Urothelium cell line (cell line): Measurements from ENCODE around the gene NIN.
A peak's percentile ranks its signal among the peaks of the same experiment; 100 is the strongest.

Experiments
- DNase-seq: peaks from one replicate; pipeline ENCODE4 v3.0.0; 2011; ENCODE audit warnings: low spot score, mixed read lengths
- FAIRE-seq: peaks from 2 replicates; lab custom pipeline; 2011; peaks lifted over from hg19 to GRCh38; lab: Jason Lieb, UNC

Gene NIN

GRCh38 chr14:50839048-50839447, 8.1 kb upstream of the NIN start:
- DNase-seq: peak; percentile 54
- FAIRE-seq: no peak

GRCh38 chr14:50837850-50838470, 7.0 kb upstream of the NIN start:
- FAIRE-seq (peak; percentile 13), DNase-seq (no peak)

DNA sequence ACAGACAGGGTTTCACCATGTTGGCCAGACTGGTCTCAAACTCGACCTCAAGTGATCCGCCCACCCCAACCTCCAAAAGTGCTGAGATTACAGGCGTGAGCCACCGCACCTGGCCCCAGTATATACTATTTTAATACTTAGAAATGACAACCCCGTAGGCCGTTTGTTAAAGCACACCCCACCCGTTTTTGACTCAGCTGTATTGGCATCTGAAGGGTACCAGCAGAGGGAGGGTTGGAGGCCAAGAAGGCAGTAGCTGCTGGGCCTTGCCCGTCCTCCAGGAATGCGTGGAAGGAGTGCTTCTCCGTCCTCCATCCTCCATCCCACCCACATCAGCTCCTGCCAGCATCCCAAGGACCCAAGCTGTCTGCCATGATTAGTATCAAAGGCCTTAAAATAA, 6.3 kb upstream of the NIN start:
- FAIRE-seq (peak; percentile 68), DNase-seq (no peak)

- peak; percentile 74 for FAIRE-seq
- no peak for DNase-seq
These were observed 5.6 kb upstream of the NIN start for GRCh38 chr14:50836515-50836914.

- DNase-seq: no peak
- FAIRE-seq: peak; percentile 44
These were observed 4.3 kb upstream of the NIN start for GRCh38 chr14:50835280-50835679.

GRCh38 chr14:50834802-50835276, 3.9 kb upstream of the NIN start:
- DNase-seq: no peak
- no peak for FAIRE-seq

DNA sequence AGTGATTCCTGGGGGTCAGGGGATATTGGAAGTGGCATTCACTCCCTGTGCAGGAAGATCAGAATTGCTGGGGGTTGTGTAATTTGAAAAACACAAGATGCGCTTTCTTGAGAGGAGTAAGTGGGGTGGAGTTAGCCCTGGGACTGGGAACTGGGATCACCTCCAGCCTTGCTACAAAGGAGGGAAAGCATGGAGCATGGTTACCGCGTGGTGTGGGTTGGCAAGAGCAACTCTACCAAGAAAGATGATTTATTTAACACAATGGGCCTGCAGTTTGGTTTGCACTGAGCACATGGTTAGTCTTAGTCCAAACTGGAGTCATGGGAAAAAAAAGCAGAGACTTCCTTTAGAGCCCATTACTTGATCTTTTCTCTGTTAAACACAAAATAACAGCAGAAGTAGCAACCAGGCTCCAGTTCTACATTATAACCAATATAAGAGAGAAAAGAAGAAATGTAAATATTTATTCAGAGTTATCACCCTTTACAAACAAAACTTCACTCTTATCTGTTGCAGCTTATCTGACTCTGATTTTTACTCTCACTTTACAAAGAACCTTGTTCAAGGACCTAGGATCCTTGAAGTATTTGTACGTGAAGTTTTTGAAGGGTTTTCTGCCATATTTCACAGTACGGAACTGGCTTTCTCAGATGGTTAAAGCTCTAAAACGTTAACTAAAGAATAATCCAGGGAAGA, 2.1 kb upstream of the NIN start:
- no peak for DNase-seq
- no peak for FAIRE-seq

DNA sequence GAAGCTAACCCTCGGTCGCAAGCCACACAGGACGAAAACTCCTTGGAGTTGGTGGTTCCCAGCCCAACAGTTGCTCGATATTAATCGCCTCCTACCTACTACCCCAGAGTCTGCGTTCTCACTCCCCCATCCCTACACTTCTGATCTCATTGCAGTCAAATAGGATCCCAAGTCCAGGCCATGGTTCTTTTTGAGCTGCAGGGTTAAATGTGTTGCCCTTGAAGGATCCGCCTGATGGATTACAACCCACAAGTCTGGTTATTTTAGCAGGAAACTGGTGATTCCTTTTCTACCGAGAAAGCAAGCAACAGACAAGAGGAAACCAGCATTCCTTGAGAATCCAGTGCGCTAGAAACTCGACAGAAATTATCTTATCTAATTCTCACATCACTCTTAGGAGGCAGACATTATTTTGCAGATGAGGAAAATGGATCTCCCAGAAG, 785 bp upstream of the NIN start:
- FAIRE-seq (no peak), DNase-seq (peak; percentile 54)

- DNase-seq (peak; percentile 75), FAIRE-seq (no peak)
These were observed 674 bp downstream of the NIN start for GRCh38 chr14:50830044-50830931.

- no peak for FAIRE-seq
- DNase-seq: no peak
These were observed 1.4 kb downstream of the NIN start for GRCh38 chr14:50829489-50830043.

DNA sequence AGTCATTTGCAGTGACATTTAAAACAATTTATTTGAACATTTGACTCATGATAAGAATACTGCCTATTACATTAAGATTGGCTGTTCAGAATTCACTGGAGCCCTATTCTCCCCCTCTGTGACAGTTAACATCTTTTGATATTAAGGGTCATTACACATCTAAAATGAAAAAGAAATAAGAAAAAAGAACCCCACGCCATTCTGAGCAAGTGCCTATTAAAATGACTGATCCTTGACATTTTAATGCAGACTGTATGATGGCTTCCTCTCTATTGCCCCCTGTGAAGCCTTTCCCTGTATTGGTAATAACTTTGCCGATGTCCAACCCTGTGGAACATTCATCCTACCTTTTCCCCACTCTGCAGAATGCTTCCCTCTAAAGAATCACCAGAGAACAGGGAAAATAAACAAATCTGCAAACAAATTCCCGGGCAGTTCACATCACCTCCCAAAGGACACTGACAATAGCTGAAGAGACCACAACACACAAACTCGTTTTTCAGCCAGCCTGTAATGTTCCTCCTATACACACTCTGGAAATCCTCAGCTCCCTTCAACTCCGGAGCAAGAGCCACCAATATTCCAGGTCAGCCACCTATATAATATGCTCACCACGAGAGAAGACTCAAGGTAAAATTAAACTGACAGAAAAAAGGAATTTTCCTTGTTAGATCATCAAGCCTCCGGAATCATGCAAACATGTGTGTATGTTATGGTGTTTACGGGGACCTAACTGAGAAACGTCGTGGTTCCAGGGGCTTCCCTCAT, 2.1 kb downstream of the NIN start:
- FAIRE-seq (no peak), DNase-seq (no peak)

GRCh38 chr14:50826681-50827080, 4.3 kb downstream of the NIN start:
- DNase-seq: no peak
- no peak for FAIRE-seq

DNA sequence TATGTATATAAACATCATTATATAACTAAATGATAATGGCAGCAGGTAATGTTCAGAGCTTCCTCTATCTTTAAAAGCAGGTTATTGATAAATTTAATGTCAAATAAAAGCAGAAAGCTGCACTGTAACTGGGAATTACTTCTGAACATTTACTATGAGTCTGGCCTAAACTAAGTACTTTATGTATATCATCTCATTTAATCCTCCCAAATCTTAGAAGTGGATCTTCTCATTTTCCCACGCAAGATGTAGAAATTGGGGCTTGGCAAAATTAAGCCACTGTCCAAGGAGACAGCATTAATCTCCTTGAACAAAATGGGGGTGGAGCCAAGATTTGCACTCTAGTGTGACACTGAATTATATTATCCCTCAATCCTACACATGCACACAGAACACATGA, 5.7 kb downstream of the NIN start:
- DNase-seq: no peak
- FAIRE-seq: no peak

DNA sequence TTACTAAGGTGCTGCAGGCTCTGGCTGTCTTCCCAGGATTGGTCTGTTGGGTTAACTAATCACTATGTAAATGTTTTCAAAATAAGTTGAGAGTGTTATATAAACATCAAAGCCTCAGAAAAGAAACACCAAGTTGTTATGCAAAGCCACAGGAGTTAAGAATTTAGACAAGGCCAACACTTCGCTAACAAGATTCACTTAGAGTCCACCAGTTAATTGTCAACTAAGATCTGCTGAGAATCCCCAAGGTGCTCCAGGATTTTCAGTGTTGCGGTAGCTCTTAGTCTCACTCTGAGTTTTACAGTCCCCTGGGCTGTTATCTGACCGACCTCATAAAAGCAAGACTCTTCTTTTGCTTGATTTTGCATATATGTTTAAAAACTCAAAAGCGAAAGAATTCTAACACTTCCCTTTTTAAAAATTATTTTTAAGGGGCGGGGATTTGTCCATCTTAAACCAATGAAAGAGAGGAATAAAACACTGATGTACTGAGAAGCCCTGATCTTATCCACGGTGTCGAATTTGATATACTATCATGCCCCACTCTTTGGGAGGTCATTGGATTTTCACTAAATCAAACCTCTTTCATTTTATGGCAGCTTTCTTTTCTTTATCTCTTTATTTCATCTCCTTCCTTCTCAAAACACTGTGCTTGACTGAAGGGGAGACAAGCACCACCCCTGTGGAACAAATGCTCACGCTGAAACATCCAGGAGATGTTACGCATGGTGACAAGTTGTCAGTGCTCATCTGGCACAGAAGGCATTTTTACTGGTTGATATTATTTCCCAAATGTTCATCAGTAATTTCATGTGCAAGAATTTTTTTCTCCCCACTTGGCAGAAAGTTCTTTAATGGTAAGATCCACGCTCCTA, 7.0 kb downstream of the NIN start:
- DNase-seq (no peak), FAIRE-seq (peak; percentile 30)

- DNase-seq (no peak), FAIRE-seq (no peak)
These were observed 7.8 kb downstream of the NIN start for GRCh38 chr14:50823051-50823761.

DNA sequence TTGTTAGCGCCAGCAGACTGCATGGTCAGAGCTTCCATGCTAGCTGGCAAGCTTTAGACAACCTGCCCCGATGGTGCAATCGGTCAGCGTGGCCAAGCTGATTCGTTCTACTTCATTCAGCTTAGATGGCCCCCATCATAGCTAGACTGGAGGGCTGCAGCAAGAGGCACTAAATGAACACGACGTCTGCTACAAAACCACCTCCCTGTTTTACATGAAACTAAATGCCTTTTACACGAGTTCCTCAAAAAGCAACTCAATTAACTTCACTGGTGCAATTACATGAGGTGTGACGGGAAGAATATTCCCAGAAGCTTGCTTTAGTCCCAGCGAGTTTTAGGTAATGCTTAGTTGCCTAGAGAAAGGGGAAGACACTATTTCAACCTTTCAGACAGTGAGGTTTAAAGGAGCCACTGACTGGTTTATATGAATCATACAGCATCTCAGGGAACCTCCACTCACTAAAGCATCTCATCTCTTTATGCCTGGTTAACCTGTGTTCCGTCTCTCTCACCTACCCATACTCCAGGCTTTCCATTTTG, 8.4 kb downstream of the NIN start:
- DNase-seq: no peak
- peak; percentile 40 for FAIRE-seq

GRCh38 chr14:50821510-50822464, 9.2 kb downstream of the NIN start:
- FAIRE-seq (peak; percentile 71), DNase-seq (no peak)
